HEK293 (cell line): ENCODE data around the gene BCL11A.
A peak's percentile ranks its signal among the peaks of the same experiment; 100 is the strongest.

Experiments
- CTCF ChIA-PET: fragments of 350-600 bp; formaldehyde crosslinking; extraction: SDS; loops from one replicate; lab custom pipeline; 2021; ENCODE audit warnings: antibody characterized with exemption; lab: Yijun Ruan, JAX
- POLR2A ChIA-PET: fragments of 300-600 bp; formaldehyde crosslinking; extraction: SDS; loops from one replicate; lab custom pipeline; 2020; ENCODE audit warnings: antibody characterized with exemption, inconsistent platforms; lab: Yijun Ruan, JAX
- H3K27ac ChIP-seq: fragments of 200-500 bp; sonication (Bioruptor generic); 2 replicates; pipeline ENCODE4 v1.5.1; 2014; ENCODE audit warnings: low read depth, low read length, control low read depth, inconsistent platforms; ENCODE audit errors: extremely low read depth
- H3K36me3 ChIP-seq, 2 experiments: fragments of 200-500 bp in 1 of 2; sonication (Bioruptor generic) in 1 of 2; 1 replicate in 1 of 2; 2 replicates in 1 of 2; pipeline ENCODE4 v1.5.1; 2014 to 2017; ENCODE audit warnings: inconsistent platforms in 2 of 2, low read length in 2 of 2; ENCODE audit not compliant: control insufficient read depth in 2 of 2, insufficient read depth in 1 of 2
- H3K4me1 ChIP-seq: fragments of 200-500 bp; sonication (Bioruptor generic); 2 replicates; pipeline ENCODE4 v1.5.1; 2014; ENCODE audit warnings: mild to moderate bottlenecking, low read length, inconsistent platforms; ENCODE audit not compliant: control insufficient read depth, insufficient read depth
- H3K4me3 ChIP-seq: 2 replicates; pipeline ENCODE4 v1.5.1; 2011; ENCODE audit warnings: low read depth, mild to moderate bottlenecking, control low read depth, low read length, moderate library complexity
- H3K9me3 ChIP-seq: fragments of 200-500 bp; sonication (Bioruptor generic); 2 replicates; pipeline ENCODE4 v1.5.1; 2014; ENCODE audit warnings: low read depth, low read length, inconsistent platforms; ENCODE audit not compliant: control insufficient read depth, insufficient read depth
- ZNF223 ChIP-seq: fragments of 450-650 bp; formaldehyde crosslinking; IDR thresholded peaks from 2 replicates; pipeline ENCODE4 v1.5.1; 2016; ENCODE audit warnings: missing biosample characterization, missing genetic modification characterization
- ZNF426 ChIP-seq: fragments of 450-650 bp; formaldehyde crosslinking; IDR thresholded peaks from 2 replicates; pipeline ENCODE4 v1.5.1; 2017; ENCODE audit warnings: missing biosample characterization, missing genetic modification characterization, mild to moderate bottlenecking, inconsistent platforms, moderate library complexity
- ZNF514 ChIP-seq: fragments of 450-650 bp; formaldehyde crosslinking; IDR thresholded peaks from 2 replicates; pipeline ENCODE4 v1.5.1; 2016; ENCODE audit warnings: missing biosample characterization, missing genetic modification characterization
- ZNF596 ChIP-seq: fragments of 450-650 bp; IDR thresholded peaks from 2 replicates; pipeline ENCODE4 v1.5.0; 2018; ENCODE audit warnings: missing biosample characterization, mild to moderate bottlenecking, missing genetic modification characterization, moderate library complexity
- ZNF670 ChIP-seq: fragments of 450-650 bp; formaldehyde crosslinking; IDR thresholded peaks from 2 replicates; pipeline ENCODE4 v1.5.1; 2016; ENCODE audit warnings: missing biosample characterization, missing genetic modification characterization, low read depth
- ZSCAN16 ChIP-seq: fragments of 450-650 bp; formaldehyde crosslinking; IDR thresholded peaks from 2 replicates; pipeline ENCODE4 v1.5.1; 2016; ENCODE audit warnings: missing biosample characterization, missing genetic modification characterization
- TF ChIP-seq, protein P1 (sequence below): fragments of 450-650 bp; formaldehyde crosslinking; optimal IDR thresholded peaks from 2 replicates; pipeline ENCODE3; 2016; ENCODE audit warnings: missing biosample characterization, mild to moderate bottlenecking, missing genetic modification characterization
- TF ChIP-seq, protein P2 (sequence below): fragments of 450-650 bp; formaldehyde crosslinking; IDR thresholded peaks from 2 replicates; pipeline ENCODE4 v1.5.1; 2017; ENCODE audit warnings: missing biosample characterization, missing genetic modification characterization
- TF ChIP-seq, protein P3 (sequence below): IDR thresholded peaks from 2 replicates; pipeline ENCODE4 v1.6.1; 2011; ENCODE audit warnings: mild to moderate bottlenecking, low read depth, low read length, borderline replicate concordance
- TF ChIP-seq, protein P4 (sequence below): fragments of 450-650 bp; formaldehyde crosslinking; IDR thresholded peaks from 2 replicates; pipeline ENCODE4 v1.5.1; 2016; ENCODE audit warnings: missing biosample characterization, missing genetic modification characterization

Gene BCL11A

DNA sequence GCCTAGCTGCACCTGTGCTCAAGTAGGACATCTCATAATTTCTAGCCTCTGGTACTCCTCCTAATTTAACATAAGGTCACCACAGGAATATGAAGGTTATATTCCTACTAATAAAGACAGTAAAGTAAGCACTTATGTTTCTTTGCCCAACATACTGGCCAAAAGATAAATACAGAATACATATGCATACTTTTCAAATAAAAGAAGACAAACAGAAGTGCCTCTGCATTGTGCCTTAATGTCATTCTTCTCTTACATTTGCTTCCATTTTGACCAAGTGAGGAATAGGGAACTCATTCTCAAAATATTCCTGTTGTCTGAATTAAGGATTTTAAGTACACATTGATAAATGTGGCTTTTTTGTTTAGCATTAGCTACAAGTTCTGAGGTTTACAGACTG lies 5.6 kb downstream of the BCL11A start:
- H3K4me3 ChIP-seq: no peak overlapping the region
- TF ChIP-seq ZNF670 (no peak), ZNF596 (tag by site-specific recombination) (no peak), ZNF514 (tag by site-specific recombination) (no peak)
- TF ChIP-seq, protein P1, sequence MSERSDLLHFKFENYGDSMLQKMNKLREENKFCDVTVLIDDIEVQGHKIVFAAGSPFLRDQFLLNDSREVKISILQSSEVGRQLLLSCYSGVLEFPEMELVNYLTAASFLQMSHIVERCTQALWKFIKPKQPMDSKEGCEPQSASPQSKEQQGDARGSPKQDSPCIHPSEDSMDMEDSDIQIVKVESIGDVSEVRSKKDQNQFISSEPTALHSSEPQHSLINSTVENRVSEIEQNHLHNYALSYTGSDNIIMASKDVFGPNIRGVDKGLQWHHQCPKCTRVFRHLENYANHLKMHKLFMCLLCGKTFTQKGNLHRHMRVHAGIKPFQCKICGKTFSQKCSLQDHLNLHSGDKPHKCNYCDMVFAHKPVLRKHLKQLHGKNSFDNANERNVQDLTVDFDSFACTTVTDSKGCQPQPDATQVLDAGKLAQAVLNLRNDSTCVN: no peak
- peaks cover 14 to 31% of the 10 kb centered on the region in 2 experiments for H3K36me3 ChIP-seq
- no peaks in the 10 kb centered on the region for H3K9me3 ChIP-seq
- POLR2A ChIA-PET: no interaction called here
- no peak overlapping the region for H3K27ac ChIP-seq
- CTCF ChIA-PET: interaction anchor here (0.6 to 1.0 kb wide), 4 partner anchors 12 to 1924 kb away, joined by 3 to 5 read pairs (median 4); no protein-coding TSS in a partner anchor
- peaks cover 25% of the 10 kb centered on the region for H3K4me1 ChIP-seq

DNA sequence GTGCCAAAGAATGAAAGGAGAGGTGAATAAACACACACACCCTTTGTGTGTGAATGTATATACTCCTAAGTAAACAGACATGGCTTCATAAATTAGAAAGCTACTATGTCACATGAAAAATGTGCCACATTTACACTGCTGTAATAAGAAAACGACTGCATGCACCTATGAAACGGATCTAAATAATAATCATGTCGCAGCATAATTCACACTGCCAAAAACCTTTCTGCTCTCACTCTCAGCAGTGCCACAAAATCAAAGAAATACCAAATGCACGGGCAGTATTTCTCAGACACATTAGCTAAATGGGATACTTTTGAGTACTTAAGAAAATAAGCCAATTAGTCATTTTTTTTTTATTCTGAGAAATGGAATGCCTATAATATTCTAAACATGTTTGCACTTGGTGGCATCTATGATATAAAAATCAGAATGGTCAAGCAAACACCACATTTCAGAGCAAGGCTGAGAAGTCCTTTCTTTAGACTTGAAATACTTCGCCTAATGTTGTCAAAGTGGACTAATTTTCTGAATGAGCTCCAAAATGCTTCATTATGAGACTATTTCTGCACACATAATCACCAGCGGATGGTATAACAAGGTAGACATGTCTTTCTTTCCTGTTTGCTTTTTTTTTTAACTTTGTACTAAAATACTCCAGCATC lies 6.6 kb downstream of the BCL11A start:
- Histone ChIP-seq H3K4me3 (no peak overlapping the region), H3K36me3 (peaks cover 17 to 31% of the 10 kb centered on the region in 2 experiments), H3K4me1 (peaks cover 25% of the 10 kb centered on the region), H3K27ac (no peak overlapping the region), H3K9me3 (no peaks in the 10 kb centered on the region)
- TF ChIP-seq, protein P2, sequence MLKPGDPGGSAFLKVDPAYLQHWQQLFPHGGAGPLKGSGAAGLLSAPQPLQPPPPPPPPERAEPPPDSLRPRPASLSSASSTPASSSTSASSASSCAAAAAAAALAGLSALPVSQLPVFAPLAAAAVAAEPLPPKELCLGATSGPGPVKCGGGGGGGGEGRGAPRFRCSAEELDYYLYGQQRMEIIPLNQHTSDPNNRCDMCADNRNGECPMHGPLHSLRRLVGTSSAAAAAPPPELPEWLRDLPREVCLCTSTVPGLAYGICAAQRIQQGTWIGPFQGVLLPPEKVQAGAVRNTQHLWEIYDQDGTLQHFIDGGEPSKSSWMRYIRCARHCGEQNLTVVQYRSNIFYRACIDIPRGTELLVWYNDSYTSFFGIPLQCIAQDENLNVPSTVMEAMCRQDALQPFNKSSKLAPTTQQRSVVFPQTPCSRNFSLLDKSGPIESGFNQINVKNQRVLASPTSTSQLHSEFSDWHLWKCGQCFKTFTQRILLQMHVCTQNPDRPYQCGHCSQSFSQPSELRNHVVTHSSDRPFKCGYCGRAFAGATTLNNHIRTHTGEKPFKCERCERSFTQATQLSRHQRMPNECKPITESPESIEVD (tag by site-specific recombination): 0 out of 2 replicates have a peak, but pooled peaks have one; percentile 19
- TF ChIP-seq ZNF223: no peak
- TF ChIP-seq, protein P3, sequence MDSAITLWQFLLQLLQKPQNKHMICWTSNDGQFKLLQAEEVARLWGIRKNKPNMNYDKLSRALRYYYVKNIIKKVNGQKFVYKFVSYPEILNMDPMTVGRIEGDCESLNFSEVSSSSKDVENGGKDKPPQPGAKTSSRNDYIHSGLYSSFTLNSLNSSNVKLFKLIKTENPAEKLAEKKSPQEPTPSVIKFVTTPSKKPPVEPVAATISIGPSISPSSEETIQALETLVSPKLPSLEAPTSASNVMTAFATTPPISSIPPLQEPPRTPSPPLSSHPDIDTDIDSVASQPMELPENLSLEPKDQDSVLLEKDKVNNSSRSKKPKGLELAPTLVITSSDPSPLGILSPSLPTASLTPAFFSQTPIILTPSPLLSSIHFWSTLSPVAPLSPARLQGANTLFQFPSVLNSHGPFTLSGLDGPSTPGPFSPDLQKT: no peak
- no peak for TF ChIP-seq ZNF426 (tag by site-specific recombination)
- no peak for TF ChIP-seq ZNF514 (tag by site-specific recombination)
- ChIA-PET POLR2A (interaction anchor here (0.6 kb wide), 1 partner anchor 23 kb away, joined by 6 read pairs; no protein-coding TSS in a partner anchor), CTCF (interaction anchor here (0.5 to 1.0 kb wide), 7 partner anchors 11 to 366 kb away, joined by 3 to 4 read pairs (median 3); no protein-coding TSS in a partner anchor)

DNA sequence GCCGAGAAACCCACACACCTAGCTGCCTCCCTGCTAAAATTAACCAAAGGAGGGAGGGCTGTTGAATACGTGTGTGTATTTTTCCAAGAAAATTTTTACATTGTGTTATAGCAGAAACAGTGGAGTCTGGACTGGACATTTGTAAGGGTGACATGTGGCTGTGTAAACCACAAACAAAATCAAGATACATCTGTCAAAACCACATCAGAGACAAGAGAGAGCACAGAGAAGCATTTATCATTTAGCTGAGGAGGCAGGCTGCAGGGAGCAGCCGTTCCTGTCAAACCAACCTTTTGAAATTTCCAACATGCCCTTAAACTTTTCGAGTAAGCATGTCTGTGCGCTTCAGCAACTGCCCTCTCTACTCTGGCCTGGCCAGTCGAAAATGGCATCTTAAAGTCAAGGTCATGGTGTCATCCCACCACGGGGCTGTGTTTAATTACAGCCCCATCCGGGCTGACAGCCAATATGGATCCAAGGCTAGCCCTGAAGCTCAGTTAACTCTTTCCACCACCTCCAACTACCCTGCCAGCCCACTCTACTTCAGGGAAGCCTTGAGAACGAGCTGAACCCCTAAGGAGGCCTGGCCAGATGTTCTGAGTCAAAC lies 8.4 kb downstream of the BCL11A start:
- POLR2A ChIA-PET: interaction anchor here (0.6 kb wide), 1 partner anchor 40 kb away, joined by 3 read pairs; no protein-coding TSS in a partner anchor

More for the DNA sequence above, 8.4 kb downstream of the BCL11A start:
- Histone ChIP-seq H3K9me3 (no peaks in the 10 kb centered on the region), H3K4me1 (peaks cover 42% of the 10 kb centered on the region), H3K27ac (no peak overlapping the region), H3K4me3 (no peak overlapping the region), H3K36me3 (peaks cover 17 to 31% of the 10 kb centered on the region in 2 experiments)
- CTCF ChIA-PET: no interaction called here
- TF ChIP-seq, protein P4, sequence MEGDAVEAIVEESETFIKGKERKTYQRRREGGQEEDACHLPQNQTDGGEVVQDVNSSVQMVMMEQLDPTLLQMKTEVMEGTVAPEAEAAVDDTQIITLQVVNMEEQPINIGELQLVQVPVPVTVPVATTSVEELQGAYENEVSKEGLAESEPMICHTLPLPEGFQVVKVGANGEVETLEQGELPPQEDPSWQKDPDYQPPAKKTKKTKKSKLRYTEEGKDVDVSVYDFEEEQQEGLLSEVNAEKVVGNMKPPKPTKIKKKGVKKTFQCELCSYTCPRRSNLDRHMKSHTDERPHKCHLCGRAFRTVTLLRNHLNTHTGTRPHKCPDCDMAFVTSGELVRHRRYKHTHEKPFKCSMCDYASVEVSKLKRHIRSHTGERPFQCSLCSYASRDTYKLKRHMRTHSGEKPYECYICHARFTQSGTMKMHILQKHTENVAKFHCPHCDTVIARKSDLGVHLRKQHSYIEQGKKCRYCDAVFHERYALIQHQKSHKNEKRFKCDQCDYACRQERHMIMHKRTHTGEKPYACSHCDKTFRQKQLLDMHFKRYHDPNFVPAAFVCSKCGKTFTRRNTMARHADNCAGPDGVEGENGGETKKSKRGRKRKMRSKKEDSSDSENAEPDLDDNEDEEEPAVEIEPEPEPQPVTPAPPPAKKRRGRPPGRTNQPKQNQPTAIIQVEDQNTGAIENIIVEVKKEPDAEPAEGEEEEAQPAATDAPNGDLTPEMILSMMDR (tag by site-specific recombination): no peak
- peak; percentile 39; the same call in 1 of the 2 replicates for TF ChIP-seq ZSCAN16 (tag by site-specific recombination)
